WTC11 (cell line): ENCODE measurements around the gene DLX2.
"Not testable (repeated sequence)": the region's sequence is repeated elsewhere in the genome, so short reads cannot be mapped to it uniquely, and the experiment has no call there.

Experiments
- CTCF ChIP-seq: fragments of 200-600 bp; IDR thresholded peaks from 2 replicates; pipeline ENCODE4 v1.8.0; 2022; ENCODE audit warnings: antibody characterized with exemption
- ELF4 ChIP-seq: sonication (generic); formaldehyde crosslinking; IDR thresholded peaks from 2 replicates; pipeline ENCODE4 v1.8.1; 2022; ENCODE audit warnings: low read depth, mild to moderate bottlenecking, moderate library complexity, missing genetic modification reagents
- ETV6 ChIP-seq: sonication (generic); formaldehyde crosslinking; IDR thresholded peaks from 2 replicates; pipeline ENCODE4 v1.8.1; 2022; ENCODE audit warnings: mild to moderate bottlenecking, missing genetic modification reagents
- GABPB1 ChIP-seq: sonication (generic); formaldehyde crosslinking; IDR thresholded peaks from 2 replicates; pipeline ENCODE4 v1.8.1; 2023; ENCODE audit warnings: mild to moderate bottlenecking, missing genetic modification reagents
- JUN ChIP-seq: sonication (generic); formaldehyde crosslinking; IDR thresholded peaks from 2 replicates; pipeline ENCODE4 v1.8.0; 2023; ENCODE audit warnings: mild to moderate bottlenecking, missing genetic modification reagents
- MYBL2 ChIP-seq: sonication (generic); formaldehyde crosslinking; IDR thresholded peaks from 2 replicates; pipeline ENCODE4 v1.8.1; 2023; ENCODE audit warnings: mild to moderate bottlenecking, moderate library complexity, missing genetic modification reagents
- NR2C2 ChIP-seq: sonication (generic); formaldehyde crosslinking; IDR thresholded peaks from 2 replicates; pipeline ENCODE4 v1.8.0; 2022; ENCODE audit warnings: mild to moderate bottlenecking, missing genetic modification reagents
- PRRX2 ChIP-seq: fragments of 250-450 bp; sonication (Bioruptor Pico); IDR thresholded peaks from 2 replicates; pipeline ENCODE4 v1.8.0; 2021; ENCODE audit warnings: mild to moderate bottlenecking
- ZMAT4 ChIP-seq: fragments of 250-450 bp; sonication (Bioruptor Pico); IDR thresholded peaks from 2 replicates; pipeline ENCODE4 v1.9.0; 2021; ENCODE audit warnings: mild to moderate bottlenecking
- TF ChIP-seq, protein P1 (sequence below): sonication (generic); formaldehyde crosslinking; IDR thresholded peaks from 2 replicates; pipeline ENCODE4 v1.8.1; 2023; ENCODE audit warnings: mild to moderate bottlenecking, missing genetic modification reagents, moderate library complexity
- TF ChIP-seq, protein P2 (sequence below): sonication (generic); formaldehyde crosslinking; IDR thresholded peaks from 2 replicates; pipeline ENCODE4 v1.8.1; 2023; ENCODE audit warnings: mild to moderate bottlenecking, missing genetic modification reagents, borderline replicate concordance
- TF ChIP-seq, protein P3 (sequence below): sonication (generic); formaldehyde crosslinking; IDR thresholded peaks from 2 replicates; pipeline ENCODE4 v1.8.0; 2022; ENCODE audit warnings: mild to moderate bottlenecking, missing genetic modification reagents

- TF ChIP-seq, protein P1, sequence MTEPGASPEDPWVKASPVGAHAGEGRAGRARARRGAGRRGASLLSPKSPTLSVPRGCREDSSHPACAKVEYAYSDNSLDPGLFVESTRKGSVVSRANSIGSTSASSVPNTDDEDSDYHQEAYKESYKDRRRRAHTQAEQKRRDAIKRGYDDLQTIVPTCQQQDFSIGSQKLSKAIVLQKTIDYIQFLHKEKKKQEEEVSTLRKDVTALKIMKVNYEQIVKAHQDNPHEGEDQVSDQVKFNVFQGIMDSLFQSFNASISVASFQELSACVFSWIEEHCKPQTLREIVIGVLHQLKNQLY (CRISPR knock-in tag), result not testable (repeated sequence)
- not testable (repeated sequence) for TF ChIP-seq GABPB1; JUN (CRISPR knock-in tag); ELF4 (CRISPR knock-in tag); CTCF; ZMAT4 (CRISPR knock-in tag); MYBL2 (CRISPR knock-in tag); PRRX2; NR2C2 (CRISPR knock-in tag); ETV6
- TF ChIP-seq, protein P2, sequence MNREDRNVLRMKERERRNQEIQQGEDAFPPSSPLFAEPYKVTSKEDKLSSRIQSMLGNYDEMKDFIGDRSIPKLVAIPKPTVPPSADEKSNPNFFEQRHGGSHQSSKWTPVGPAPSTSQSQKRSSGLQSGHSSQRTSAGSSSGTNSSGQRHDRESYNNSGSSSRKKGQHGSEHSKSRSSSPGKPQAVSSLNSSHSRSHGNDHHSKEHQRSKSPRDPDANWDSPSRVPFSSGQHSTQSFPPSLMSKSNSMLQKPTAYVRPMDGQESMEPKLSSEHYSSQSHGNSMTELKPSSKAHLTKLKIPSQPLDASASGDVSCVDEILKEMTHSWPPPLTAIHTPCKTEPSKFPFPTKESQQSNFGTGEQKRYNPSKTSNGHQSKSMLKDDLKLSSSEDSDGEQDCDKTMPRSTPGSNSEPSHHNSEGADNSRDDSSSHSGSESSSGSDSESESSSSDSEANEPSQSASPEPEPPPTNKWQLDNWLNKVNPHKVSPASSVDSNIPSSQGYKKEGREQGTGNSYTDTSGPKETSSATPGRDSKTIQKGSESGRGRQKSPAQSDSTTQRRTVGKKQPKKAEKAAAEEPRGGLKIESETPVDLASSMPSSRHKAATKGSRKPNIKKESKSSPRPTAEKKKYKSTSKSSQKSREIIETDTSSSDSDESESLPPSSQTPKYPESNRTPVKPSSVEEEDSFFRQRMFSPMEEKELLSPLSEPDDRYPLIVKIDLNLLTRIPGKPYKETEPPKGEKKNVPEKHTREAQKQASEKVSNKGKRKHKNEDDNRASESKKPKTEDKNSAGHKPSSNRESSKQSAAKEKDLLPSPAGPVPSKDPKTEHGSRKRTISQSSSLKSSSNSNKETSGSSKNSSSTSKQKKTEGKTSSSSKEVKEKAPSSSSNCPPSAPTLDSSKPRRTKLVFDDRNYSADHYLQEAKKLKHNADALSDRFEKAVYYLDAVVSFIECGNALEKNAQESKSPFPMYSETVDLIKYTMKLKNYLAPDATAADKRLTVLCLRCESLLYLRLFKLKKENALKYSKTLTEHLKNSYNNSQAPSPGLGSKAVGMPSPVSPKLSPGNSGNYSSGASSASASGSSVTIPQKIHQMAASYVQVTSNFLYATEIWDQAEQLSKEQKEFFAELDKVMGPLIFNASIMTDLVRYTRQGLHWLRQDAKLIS (CRISPR knock-in tag), result not testable (repeated sequence)
- TF ChIP-seq, protein P3, sequence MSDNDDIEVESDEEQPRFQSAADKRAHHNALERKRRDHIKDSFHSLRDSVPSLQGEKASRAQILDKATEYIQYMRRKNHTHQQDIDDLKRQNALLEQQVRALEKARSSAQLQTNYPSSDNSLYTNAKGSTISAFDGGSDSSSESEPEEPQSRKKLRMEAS, result not testable (repeated sequence)
Measured at GRCh38 chr2:172138727-172139126, 36.0 kb upstream of the DLX2 start.
